Natural killer cell (primary cell): ENCODE results near the gene KRTAP4-8. TPM values are rescaled to one million over a fixed set of nuclear protein-coding genes. Genes with fewer than 3 reads are reported as not detected.

ENCODE experiments used
- total RNA-seq, 4 donors: library from RNA; stranded (reverse); fragments of 120-200 nt in 1 of 4; gene quantifications; one replicate each; pipeline versions ENCODE4 v1.2.3 to v1.2.4, GENCODE V29; 2013 to 2022

Gene KRTAP4-8
- total RNA-seq, 3 donors from 2014 or later (not counting 1 experiment from before 2014, with no cell fraction given), result not detected

Other genes starting within 250 kb of the KRTAP4-8 start
- not detected for gene KRT12, start 230.9 kb downstream of the KRTAP4-8 start, total RNA-seq
- gene KRT20, start 212.9 kb downstream of the KRTAP4-8 start, total RNA-seq, result not detected
- under 1 TPM in 1 of 3 donors, not detected in 2; 0.83 TPM for gene KRT23, start 160.5 kb downstream of the KRTAP4-8 start, total RNA-seq
- gene KRT39, start 131.2 kb downstream of the KRTAP4-8 start, total RNA-seq, result not detected
- not detected for gene KRT40, start 113.8 kb downstream of the KRTAP4-8 start, total RNA-seq
- not detected for gene KRTAP3-3, start 104.0 kb downstream of the KRTAP4-8 start, total RNA-seq
- not detected for gene KRTAP3-2, start 98.2 kb downstream of the KRTAP4-8 start, total RNA-seq
- gene KRTAP3-1, start 89.0 kb downstream of the KRTAP4-8 start, total RNA-seq, result not detected
- not detected for gene KRTAP1-5, start 70.9 kb downstream of the KRTAP4-8 start, total RNA-seq
- not detected for gene KRTAP1-4, start 67.9 kb downstream of the KRTAP4-8 start, total RNA-seq
- not detected for gene KRTAP1-3, start 63.3 kb downstream of the KRTAP4-8 start, total RNA-seq
- not detected for gene KRTAP1-1, start 56.7 kb downstream of the KRTAP4-8 start, total RNA-seq
- not detected for gene KRTAP2-1, start 50.8 kb downstream of the KRTAP4-8 start, total RNA-seq
- not detected for gene KRTAP2-2, start 42.9 kb downstream of the KRTAP4-8 start, total RNA-seq
- not detected for gene KRTAP2-3, start 38.0 kb downstream of the KRTAP4-8 start, total RNA-seq
- gene KRTAP2-4, start 32.3 kb downstream of the KRTAP4-8 start, total RNA-seq, result not detected
- not detected for gene KRTAP4-7, start 14.0 kb downstream of the KRTAP4-8 start, total RNA-seq
- gene KRTAP4-16, start 4.1 kb upstream of the KRTAP4-8 start, total RNA-seq, result not detected
- not detected for gene KRTAP4-9, start 7.2 kb upstream of the KRTAP4-8 start, total RNA-seq
- gene KRTAP4-11, start 20.2 kb upstream of the KRTAP4-8 start, total RNA-seq, result not detected
- gene KRTAP4-12, start 26.0 kb upstream of the KRTAP4-8 start, total RNA-seq, result not detected
- not detected for gene KRTAP4-6, start 42.4 kb upstream of the KRTAP4-8 start, total RNA-seq
- not detected for gene KRTAP4-5, start 51.7 kb upstream of the KRTAP4-8 start, total RNA-seq
- gene KRTAP4-4, start 62.6 kb upstream of the KRTAP4-8 start, total RNA-seq, result not detected
- gene KRTAP4-3, start 70.1 kb upstream of the KRTAP4-8 start, total RNA-seq, result not detected
- not detected for gene KRTAP4-2, start 80.1 kb upstream of the KRTAP4-8 start, total RNA-seq
- not detected for gene KRTAP4-1, start 86.8 kb upstream of the KRTAP4-8 start, total RNA-seq
- not detected for gene KRTAP9-1, start 91.7 kb upstream of the KRTAP4-8 start, total RNA-seq
- gene KRTAP9-2, start 128.5 kb upstream of the KRTAP4-8 start, total RNA-seq, result not detected
- gene KRTAP9-3, start 134.3 kb upstream of the KRTAP4-8 start, total RNA-seq, result not detected
- gene KRTAP9-8, start 139.9 kb upstream of the KRTAP4-8 start, total RNA-seq, result not detected
- gene KRTAP9-4, start 151.5 kb upstream of the KRTAP4-8 start, total RNA-seq, result not detected
- gene KRTAP9-9, start 157.2 kb upstream of the KRTAP4-8 start, total RNA-seq, result not detected
- not detected for gene KRTAP9-6, start 167.2 kb upstream of the KRTAP4-8 start, total RNA-seq
- not detected for gene KRTAP9-7, start 177.6 kb upstream of the KRTAP4-8 start, total RNA-seq
- gene KRTAP29-1, start 204.7 kb upstream of the KRTAP4-8 start, total RNA-seq, result not detected
- gene KRTAP16-1, start 211.2 kb upstream of the KRTAP4-8 start, total RNA-seq, result under 1 TPM; 0.16 to 0.23 (median 0.23) TPM
- gene KRTAP17-1, start 217.6 kb upstream of the KRTAP4-8 start, total RNA-seq, result not detected